Keratinocyte (primary cell): ENCODE results near the gene PHLDA3. TPM values are rescaled to one million over a fixed set of nuclear protein-coding genes. Genes with fewer than 3 reads are reported as not detected.
A peak's percentile ranks its signal among the peaks of the same experiment; 100 is the strongest.

Experiments
- DNase-seq: peaks from one replicate; pipeline ENCODE4 v3.0.0-alpha.2; 2011; ENCODE audit warnings: low read depth, missing footprints, low spot score
- FAIRE-seq: peaks from 2 replicates; lab custom pipeline; 2011; peaks lifted over from hg19 to GRCh38; lab: Jason Lieb, UNC
- H2AFZ ChIP-seq: 2 replicates; pipeline ENCODE4 v1.6.0; 2012; ENCODE audit warnings: low read length, control low read depth, inconsistent platforms; ENCODE audit not compliant: control insufficient read depth
- H3K27ac ChIP-seq: 2 replicates; pipeline ENCODE4 v1.5.1; 2011; ENCODE audit warnings: low read length; ENCODE audit not compliant: control insufficient read depth, insufficient read depth
- H3K27me3 ChIP-seq: 3 replicates; pipeline ENCODE4 v1.6.0; 2011; ENCODE audit warnings: low read length; ENCODE audit not compliant: control insufficient read depth, insufficient read depth; ENCODE audit errors: extremely low read depth
- H3K36me3 ChIP-seq, 2 experiments: 2 replicates in 1 of 2; 3 replicates in 1 of 2; pipeline ENCODE4 v1.5.1; 2011; ENCODE audit warnings: low read length in 2 of 2, mild to moderate bottlenecking in 1 of 2; ENCODE audit not compliant: control insufficient read depth in 2 of 2, insufficient read depth in 2 of 2; ENCODE audit errors: extremely low read depth in 1 of 2
- H3K4me1 ChIP-seq: 3 replicates; pipeline ENCODE4 v1.5.1; 2011; ENCODE audit warnings: low read length; ENCODE audit not compliant: control insufficient read depth, insufficient read depth; ENCODE audit errors: extremely low read depth
- H3K4me2 ChIP-seq: 3 replicates; pipeline ENCODE4 v1.6.0; 2011; ENCODE audit warnings: low read depth, low read length; ENCODE audit not compliant: control insufficient read depth, insufficient read depth; ENCODE audit errors: extremely low read depth
- H3K4me3 ChIP-seq, 3 experiments: fragments of 200-600 bp in 1 of 3; sonication (generic) in 1 of 3; 2 replicates in 2 of 3; 3 replicates in 1 of 3; pipeline ENCODE4 v1.5.1; 2011 to 2016; ENCODE audit warnings: low read length in 3 of 3, mild to moderate bottlenecking in 3 of 3, control low read depth in 2 of 3, inconsistent platforms in 1 of 3, low read depth in 1 of 3, mixed read lengths in 1 of 3, mixed run types in 1 of 3, moderate library complexity in 1 of 3; ENCODE audit not compliant: control insufficient read depth in 2 of 3, insufficient read depth in 2 of 3; ENCODE audit errors: extremely low read depth in 1 of 3
- H3K79me2 ChIP-seq: 2 replicates; pipeline ENCODE4 v1.6.0; 2012; ENCODE audit warnings: low read length; ENCODE audit not compliant: control insufficient read depth, insufficient read depth
- H3K9ac ChIP-seq: 3 replicates; pipeline ENCODE4 v1.6.0; 2011; ENCODE audit warnings: low read length; ENCODE audit not compliant: control insufficient read depth, insufficient read depth; ENCODE audit errors: extremely low read depth
- H3K9me1 ChIP-seq: 3 replicates; pipeline ENCODE4 v1.6.0; 2011; ENCODE audit warnings: low read length; ENCODE audit not compliant: control insufficient read depth, insufficient read depth; ENCODE audit errors: extremely low read depth
- H3K9me3 ChIP-seq: 2 replicates; pipeline ENCODE4 v1.5.1; 2012; ENCODE audit warnings: low read depth, low read length; ENCODE audit not compliant: control insufficient read depth
- H4K20me1 ChIP-seq: 3 replicates; pipeline ENCODE4 v1.6.0; 2011; ENCODE audit warnings: low read length; ENCODE audit not compliant: control insufficient read depth, insufficient read depth; ENCODE audit errors: extremely low read depth
- CTCF ChIP-seq, 3 experiments: IDR thresholded peaks in 1 of 3; conservative IDR thresholded peaks in 1 of 3; optimal IDR thresholded peaks in 1 of 3; 2 replicates in 2 of 3; 3 replicates in 1 of 3; pipeline versions ENCODE3 to v1.5.1; 2011; ENCODE audit warnings: low read length in 3 of 3, mild to moderate bottlenecking in 3 of 3, moderate library complexity in 2 of 3, control low read depth in 1 of 3, inconsistent platforms in 1 of 3; ENCODE audit not compliant: insufficient read depth in 2 of 3; ENCODE audit errors: extremely low read depth in 1 of 3
- EZH2 ChIP-seq: IDR thresholded peaks from one replicate; pipeline ENCODE4 v1.6.1; 2012; ENCODE audit warnings: inconsistent platforms, mild to moderate bottlenecking, low read length, moderate library complexity
- dilution Hi-C: fragments of 300-500 bp; cut with MboI; formaldehyde crosslinking; loops from one replicate; pipeline ENCODE4 v1.7.0; 2020; ENCODE audit warnings: low sequenced_read_pairs; ENCODE audit not compliant: extremely low pct_ligation_motif_present
- polyA plus RNA-seq, 5 experiments: library from polyadenylated mRNA; depleted of rRNA in 3 of 5; stranded (reverse) in 3 of 5; stranded (forward) in 1 of 5; unstranded in 1 of 5; fragments of >200 nt; gene quantifications; 1 replicate in 1 of 5; 2 replicates in 3 of 5; 3 replicates in 1 of 5; pipeline versions ENCODE4 v1.2.1 to v1.2.3, GENCODE V29; 2011 to 2012; ENCODE audit warnings: missing spikeins in 2 of 5, low read depth in 1 of 5, low replicate concordance in 1 of 5

Gene PHLDA3
- polyA plus RNA-seq, 1 donor (not counting 4 experiments of a cell fraction or from before 2014, with no cell fraction given), result 48.2 TPM

GRCh38 chr1:201463071-201463552 is 5.9 kb downstream of the PHLDA3 start:
- peaks cover 14 to 19% of the 10 kb centered on the region in 2 experiments for H3K36me3 ChIP-seq
- H3K4me2 ChIP-seq, result no peak overlapping the region
- H2AFZ ChIP-seq, result no peak overlapping the region
- TF ChIP-seq EZH2 (no peak), CTCF (optimal IDR thresholded peaks at IDR 0.05 in 1 of 3, IDR thresholded peaks at IDR 0.05 in 1 of 3, conservative IDR thresholded peaks at IDR 0.05 in 1 of 3; ENCODE audit: extremely low read depth in 1 of 3, insufficient read depth in 2 of 3, low read length in 3 of 3) (peak in 2 of 3 experiments; percentile 17 to 25)
- FAIRE-seq (peak; percentile 39), DNase-seq (no peak)
- no peaks in the 10 kb centered on the region for H3K9me1 ChIP-seq
- peaks cover 4% of the 10 kb centered on the region for H4K20me1 ChIP-seq
- H3K4me1 ChIP-seq, result peaks cover 50% of the 10 kb centered on the region
- H3K9me3 ChIP-seq, result no peaks in the 10 kb centered on the region
- peak overlapping the region; percentile 90 for H3K9ac ChIP-seq
- H3K27ac ChIP-seq, result peak overlapping the region; percentile 99
- peaks cover 33% of the 10 kb centered on the region for H3K79me2 ChIP-seq
- dilution Hi-C loops, result no loop called here
- no peaks in the 10 kb centered on the region for H3K27me3 ChIP-seq
- H3K4me3 ChIP-seq, result no peak overlapping the region

GRCh38 chr1:201461645-201462441 is 7.1 kb downstream of the PHLDA3 start:
- DNase-seq, result peak; percentile 98
- Histone ChIP-seq H3K27me3 (no peaks in the 10 kb centered on the region), H2AFZ (peak overlapping the region; percentile 54), H3K27ac (peak overlapping the region; percentile 99), H3K9me3 (no peaks in the 10 kb centered on the region), H3K4me1 (peaks cover 59% of the 10 kb centered on the region), H3K4me3 (peak overlapping the region in 2 of 3 experiments; percentile 22 to 33), H3K36me3 (peaks cover 14 to 16% of the 10 kb centered on the region in 2 experiments), H3K79me2 (peaks cover 21% of the 10 kb centered on the region), H3K4me2 (peak overlapping the region; percentile 92), H3K9ac (peak overlapping the region; percentile 90), H3K9me1 (no peaks in the 10 kb centered on the region), H4K20me1 (peaks cover 4% of the 10 kb centered on the region)
- no peak for TF ChIP-seq EZH2
- TF ChIP-seq CTCF (optimal IDR thresholded peaks at IDR 0.05 in 1 of 3, IDR thresholded peaks at IDR 0.05 in 1 of 3, conservative IDR thresholded peaks at IDR 0.05 in 1 of 3; ENCODE audit: extremely low read depth in 1 of 3, insufficient read depth in 2 of 3, low read length in 3 of 3), result no peak
- dilution Hi-C loops, result no loop called here
- peak; percentile 95 for FAIRE-seq
